ENCODE measurements around the gene PMEL.

Gene PMEL

DNA sequence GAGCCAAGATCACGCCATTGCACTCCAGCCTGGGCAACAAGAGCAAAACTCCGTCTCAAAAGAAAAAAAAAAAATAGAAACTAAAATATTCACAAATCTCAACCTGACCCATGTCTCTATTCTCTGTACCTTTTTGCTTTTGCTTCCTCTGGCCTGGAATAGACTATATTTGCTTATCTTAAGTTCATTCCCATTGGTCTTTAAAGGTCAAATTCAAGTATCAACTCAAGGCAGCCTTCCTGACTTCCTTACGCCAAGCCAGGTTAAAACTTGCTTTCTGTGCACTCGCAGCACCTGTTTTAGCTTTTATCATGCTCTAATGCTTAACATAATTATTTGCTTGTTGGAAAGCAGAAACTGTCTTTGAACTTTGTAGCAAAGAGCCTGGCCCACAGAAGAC lies 52.9 kb downstream of the PMEL start:
- DNase-seq = no peak

DNA sequence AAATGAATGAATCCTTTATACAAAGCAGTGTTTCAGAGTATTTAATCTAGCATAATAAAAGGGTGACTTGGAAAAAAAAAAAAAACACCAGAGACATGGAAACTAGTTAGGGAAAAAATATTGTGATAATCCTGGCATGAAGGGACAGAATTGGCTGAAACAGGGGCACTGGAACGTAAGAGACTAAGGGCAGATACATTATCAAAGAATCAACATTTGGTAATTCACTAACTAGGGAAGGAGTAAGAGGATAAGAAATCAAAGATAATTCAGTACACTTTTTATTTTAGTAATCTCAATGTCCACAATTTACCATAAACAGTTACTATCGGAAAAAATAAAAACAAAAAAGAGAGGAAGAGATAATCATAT lies 56.3 kb downstream of the PMEL start:
- DNase-seq = no peak

- DNase-seq = no peak
These were observed 56.9 kb downstream of the PMEL start for GRCh38 chr12:55908726-55909512.

DNA sequence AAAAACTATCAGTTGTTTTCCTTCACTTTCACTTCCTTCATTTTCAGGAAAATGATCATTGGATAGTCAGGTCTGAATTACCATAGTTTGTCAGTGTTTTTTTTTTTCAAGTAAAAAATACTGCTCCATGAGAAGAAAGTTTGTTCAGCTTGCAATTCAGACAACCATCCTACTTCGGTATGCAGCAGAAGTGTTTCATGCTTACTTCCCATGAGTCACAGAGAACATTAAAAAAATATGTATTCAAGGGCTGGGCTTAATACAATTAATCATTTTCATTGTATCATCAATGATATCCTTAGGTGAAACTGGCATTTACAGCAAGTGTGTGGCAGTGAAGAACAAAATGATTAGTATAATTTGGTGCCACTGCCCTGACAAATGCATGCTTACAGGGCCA lies 59.8 kb downstream of the PMEL start:
- DNase-seq = no peak
